Measurements from ENCODE around the gene CLMN. TPM values are rescaled to one million over a fixed set of nuclear protein-coding genes. Genes with fewer than 3 reads are reported as not detected.

Gene CLMN
- total RNA-seq, 4 donors from 2014 or later = 3.3 to 14.1 (median 5.1) TPM

DNA sequence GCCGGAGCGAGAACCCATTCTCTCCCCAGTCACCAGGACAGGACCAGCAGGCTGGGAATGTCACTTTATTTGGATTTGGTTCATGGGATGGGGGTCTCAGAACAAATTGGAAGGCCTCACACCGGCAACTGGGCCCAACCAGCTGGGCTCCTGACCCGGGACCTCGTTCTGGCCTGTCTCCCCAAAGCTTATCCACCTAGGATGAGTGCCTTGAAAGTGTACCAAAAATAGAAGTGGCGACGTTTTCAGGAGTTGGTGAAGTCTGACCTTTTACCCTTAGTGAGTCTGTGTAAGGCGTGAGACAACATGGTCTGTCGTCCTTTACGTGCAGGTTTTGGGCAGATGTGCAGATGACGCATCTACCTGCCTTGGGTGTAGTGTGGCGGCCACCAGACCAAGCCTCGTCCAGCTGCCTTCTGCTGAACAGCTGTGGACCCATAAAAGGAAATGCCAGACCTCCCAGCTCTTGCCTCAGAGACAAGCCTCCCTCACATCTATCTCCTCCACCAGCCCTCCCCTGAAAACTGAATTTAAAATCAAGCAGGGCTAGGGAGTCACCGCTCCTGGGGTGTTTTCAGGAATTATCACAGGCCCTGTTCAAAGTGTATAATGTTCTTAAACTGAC is 36.6 kb upstream of the CLMN start:
- peaks cover 0 to 2% (median 0%) of the 10 kb centered on the region in 3 donors for H3K4me1 ChIP-seq
- DNase-seq = no peak
- no peak for TF ChIP-seq POLR2A (IDR thresholded peaks at IDR 0.05)
- TF ChIP-seq, protein P1, sequence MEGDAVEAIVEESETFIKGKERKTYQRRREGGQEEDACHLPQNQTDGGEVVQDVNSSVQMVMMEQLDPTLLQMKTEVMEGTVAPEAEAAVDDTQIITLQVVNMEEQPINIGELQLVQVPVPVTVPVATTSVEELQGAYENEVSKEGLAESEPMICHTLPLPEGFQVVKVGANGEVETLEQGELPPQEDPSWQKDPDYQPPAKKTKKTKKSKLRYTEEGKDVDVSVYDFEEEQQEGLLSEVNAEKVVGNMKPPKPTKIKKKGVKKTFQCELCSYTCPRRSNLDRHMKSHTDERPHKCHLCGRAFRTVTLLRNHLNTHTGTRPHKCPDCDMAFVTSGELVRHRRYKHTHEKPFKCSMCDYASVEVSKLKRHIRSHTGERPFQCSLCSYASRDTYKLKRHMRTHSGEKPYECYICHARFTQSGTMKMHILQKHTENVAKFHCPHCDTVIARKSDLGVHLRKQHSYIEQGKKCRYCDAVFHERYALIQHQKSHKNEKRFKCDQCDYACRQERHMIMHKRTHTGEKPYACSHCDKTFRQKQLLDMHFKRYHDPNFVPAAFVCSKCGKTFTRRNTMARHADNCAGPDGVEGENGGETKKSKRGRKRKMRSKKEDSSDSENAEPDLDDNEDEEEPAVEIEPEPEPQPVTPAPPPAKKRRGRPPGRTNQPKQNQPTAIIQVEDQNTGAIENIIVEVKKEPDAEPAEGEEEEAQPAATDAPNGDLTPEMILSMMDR (IDR thresholded peaks at IDR 0.05) = no peak
- H3K36me3 ChIP-seq = no peaks in the 10 kb centered on the region
- H3K4me3 ChIP-seq = no peak overlapping the region
- H3K27me3 ChIP-seq = peaks cover 0 to 18% (median 0%) of the 10 kb centered on the region in 4 donors
- WGBS, 2 donors = 82 to 84% methylated on average over 8 to 12 of the region's 14 CpGs
- H3K9me3 ChIP-seq = peaks cover 0 to 10% (median 6%) of the 10 kb centered on the region in 3 donors
- intact Hi-C loops (cut with DNase I) = no loop called here
- H3K27ac ChIP-seq = no peak overlapping the region

DNA sequence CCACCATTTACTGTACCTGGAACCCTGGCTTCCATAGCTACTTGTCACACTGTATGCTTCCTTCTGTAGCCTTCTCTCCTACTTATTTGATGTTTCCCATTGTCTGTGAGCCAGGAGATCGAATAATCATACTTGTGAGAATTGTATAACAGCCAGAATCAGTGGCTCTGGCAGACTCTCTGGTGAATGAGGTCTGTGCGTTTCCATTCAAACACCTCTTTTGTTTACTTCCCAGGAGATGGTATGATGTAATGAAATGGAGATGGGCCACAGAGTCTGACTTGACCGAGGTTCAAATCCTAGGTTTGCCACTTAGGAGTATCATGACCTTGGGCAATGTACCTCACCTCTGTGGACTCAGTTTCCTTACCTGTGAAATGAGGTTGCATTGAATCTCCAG is 35.7 kb upstream of the CLMN start:
- no peaks in the 10 kb centered on the region for H3K4me1 ChIP-seq
- 26 to 27% methylated on average over 3 of the region's 3 CpGs for WGBS, 2 donors
- no peaks in the 10 kb centered on the region for H3K36me3 ChIP-seq
- H3K4me3 ChIP-seq = no peak overlapping the region
- TF ChIP-seq, protein P1 (IDR thresholded peaks at IDR 0.05) = no peak
- no peak for TF ChIP-seq POLR2A (IDR thresholded peaks at IDR 0.05)
- peaks cover 0 to 10% (median 6%) of the 10 kb centered on the region in 3 donors for H3K9me3 ChIP-seq
- peaks cover 0 to 8% (median 0%) of the 10 kb centered on the region in 4 donors for H3K27me3 ChIP-seq
- intact Hi-C loops (cut with DNase I) = no loop called here
- DNase-seq = no peak
- H3K27ac ChIP-seq = no peak overlapping the region

DNA sequence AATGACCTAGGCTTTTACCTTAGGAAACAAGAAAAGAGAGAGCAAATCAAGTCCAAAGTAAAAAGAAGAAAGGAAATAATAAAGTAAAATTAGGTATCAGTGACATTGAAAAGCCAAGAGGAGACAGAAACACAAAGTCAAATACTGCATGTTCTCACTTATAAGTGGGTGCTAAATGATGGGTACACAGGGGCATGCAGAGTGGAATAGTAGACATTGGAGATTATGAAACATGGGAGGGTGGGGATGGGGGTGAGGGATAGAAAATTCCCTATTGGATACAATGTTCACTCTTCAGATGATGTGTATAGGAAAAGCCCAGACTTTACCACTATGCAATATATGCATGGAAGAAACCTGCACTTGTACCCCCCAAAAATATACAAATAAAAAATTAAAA is 35.1 kb upstream of the CLMN start:
- Histone ChIP-seq H3K27me3 (peaks cover 0 to 3% (median 0%) of the 10 kb centered on the region in 4 donors), H3K27ac (no peak overlapping the region), H3K9me3 (peaks cover 0 to 10% (median 6%) of the 10 kb centered on the region in 3 donors), H3K4me3 (no peak overlapping the region), H3K4me1 (no peaks in the 10 kb centered on the region), H3K36me3 (no peaks in the 10 kb centered on the region)
- TF ChIP-seq, protein P1 (IDR thresholded peaks at IDR 0.05) = no peak
- no peak for TF ChIP-seq POLR2A (IDR thresholded peaks at IDR 0.05)
- intact Hi-C loops (cut with DNase I) = no loop called here
- no peak for DNase-seq

DNA sequence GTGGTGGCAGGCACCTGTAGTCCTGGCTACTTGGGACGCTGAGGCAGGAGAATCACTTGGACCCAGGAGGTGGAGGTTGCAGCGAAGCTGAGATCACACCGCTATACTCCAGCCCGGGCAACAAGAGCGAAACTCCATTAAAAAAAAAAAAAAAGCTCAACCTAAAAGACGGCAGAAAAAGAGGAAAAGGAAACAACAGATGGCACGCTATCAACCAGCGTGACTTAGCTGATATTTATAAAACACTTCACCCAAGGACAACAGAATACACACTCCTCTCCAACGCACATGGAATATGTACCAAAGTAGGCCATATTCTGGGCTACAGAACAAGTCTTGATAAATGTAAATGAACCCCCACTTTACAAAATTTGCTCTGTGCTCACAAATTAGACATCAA is 34.0 kb upstream of the CLMN start:
- no peak for TF ChIP-seq POLR2A (IDR thresholded peaks at IDR 0.05)
- TF ChIP-seq, protein P1 (IDR thresholded peaks at IDR 0.05) = no peak
- H3K27me3 ChIP-seq = peaks cover 0 to 14% (median 0%) of the 10 kb centered on the region in 4 donors
- H3K4me3 ChIP-seq = no peak overlapping the region
- intact Hi-C loops (cut with DNase I) = no loop called here
- WGBS, 2 donors = 82 to 87% methylated on average over 9 of the region's 9 CpGs
- peaks cover 0 to 10% (median 6%) of the 10 kb centered on the region in 3 donors for H3K9me3 ChIP-seq
- H3K27ac ChIP-seq = no peak overlapping the region
- H3K4me1 ChIP-seq = no peaks in the 10 kb centered on the region
- DNase-seq = no peak
- H3K36me3 ChIP-seq = no peaks in the 10 kb centered on the region

DNA sequence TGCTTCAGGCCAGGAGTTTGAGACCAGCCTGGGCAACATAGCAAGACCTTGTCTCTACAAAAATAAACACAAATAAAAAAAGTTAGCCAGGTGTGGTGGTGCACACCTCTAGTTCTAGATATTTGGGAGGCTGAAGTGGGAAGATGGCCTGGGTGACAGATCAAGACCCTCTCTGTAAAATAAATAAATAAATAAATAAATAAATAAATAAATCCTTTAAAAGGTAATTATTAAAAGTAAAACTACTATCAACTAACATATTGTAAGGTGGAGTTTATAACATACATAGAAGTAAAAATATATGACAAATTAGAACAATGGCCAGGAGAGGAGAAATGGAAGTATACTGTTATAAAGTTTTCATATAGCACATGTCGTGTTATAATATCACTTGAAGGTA is 33.3 kb upstream of the CLMN start:
- H3K27me3 ChIP-seq = peaks cover 0 to 14% (median 0%) of the 10 kb centered on the region in 4 donors
- H3K9me3 ChIP-seq = peaks cover 0 to 10% (median 6%) of the 10 kb centered on the region in 3 donors
- H3K36me3 ChIP-seq = no peaks in the 10 kb centered on the region
- H3K27ac ChIP-seq = no peak overlapping the region
- TF ChIP-seq, protein P1 (IDR thresholded peaks at IDR 0.05) = no peak
- no peak for TF ChIP-seq POLR2A (IDR thresholded peaks at IDR 0.05)
- H3K4me3 ChIP-seq = no peak overlapping the region
- H3K4me1 ChIP-seq = no peaks in the 10 kb centered on the region
- 82 to 96% methylated on average over 1 of the region's 1 CpG for WGBS, 2 donors
- DNase-seq = no peak
- intact Hi-C loops (cut with DNase I) = no loop called here
